Esophagus squamous epithelium (tissue), 4 donors: ENCODE data around the gene CTSL.

Experiments used
- POLR2A ChIP-seq, 4 donors: fragments of 450-650 bp; IDR thresholded peaks; one replicate each; pipeline ENCODE4 v1.6.1; 2017; ENCODE audit warnings: antibody characterized with exemption in 4 of 4, mild to moderate bottlenecking in 4 of 4, moderate library complexity in 3 of 4
- TF ChIP-seq, protein P1 (sequence below), 6 experiments: fragments of 450-650 bp in 4 of 6; fragments of 200-600 bp in 2 of 6; sonication (generic) in 2 of 6; IDR thresholded peaks; one replicate each; pipeline ENCODE4 v1.5.1; 2016 to 2019; ENCODE audit warnings: antibody characterized with exemption in 6 of 6, mild to moderate bottlenecking in 4 of 6, moderate library complexity in 4 of 6

DNA sequence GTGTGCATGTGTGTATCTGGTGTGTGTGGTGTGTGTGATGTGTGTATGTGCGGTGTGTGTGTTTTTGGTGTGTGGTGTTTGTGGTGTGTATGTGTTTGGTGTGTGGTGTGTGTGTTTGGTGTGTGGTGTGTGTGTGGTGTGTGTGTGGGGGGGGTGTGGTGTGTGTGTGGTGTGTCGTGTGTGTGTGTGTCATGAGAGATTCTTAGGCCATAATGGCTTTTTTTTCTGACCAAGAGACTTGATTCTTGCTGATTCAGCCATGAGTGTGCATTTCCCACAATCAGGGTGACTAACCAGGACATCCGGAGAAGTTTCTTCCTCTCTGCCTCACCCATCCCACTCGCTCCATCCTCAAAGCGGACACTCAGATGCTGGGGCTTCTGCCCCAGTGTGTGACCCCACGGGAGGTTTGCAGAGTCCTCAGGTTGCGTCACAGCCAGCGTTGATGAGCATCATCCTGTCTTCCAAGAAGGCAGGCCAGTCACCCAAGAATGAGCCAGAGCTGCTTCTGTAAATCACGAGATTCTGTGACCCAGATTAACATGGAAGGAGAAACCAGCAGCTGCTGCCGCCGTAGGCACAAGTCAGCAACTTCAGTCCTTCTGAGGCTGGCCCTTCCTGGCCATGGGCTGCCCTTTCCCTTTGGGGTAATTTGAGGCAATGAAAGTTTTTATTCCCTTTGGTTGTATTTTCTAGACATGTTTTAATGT is 12.5 kb upstream of the CTSL start:
- no peak for TF ChIP-seq POLR2A (IDR thresholded peaks at IDR 0.05)
- TF ChIP-seq, protein P1, sequence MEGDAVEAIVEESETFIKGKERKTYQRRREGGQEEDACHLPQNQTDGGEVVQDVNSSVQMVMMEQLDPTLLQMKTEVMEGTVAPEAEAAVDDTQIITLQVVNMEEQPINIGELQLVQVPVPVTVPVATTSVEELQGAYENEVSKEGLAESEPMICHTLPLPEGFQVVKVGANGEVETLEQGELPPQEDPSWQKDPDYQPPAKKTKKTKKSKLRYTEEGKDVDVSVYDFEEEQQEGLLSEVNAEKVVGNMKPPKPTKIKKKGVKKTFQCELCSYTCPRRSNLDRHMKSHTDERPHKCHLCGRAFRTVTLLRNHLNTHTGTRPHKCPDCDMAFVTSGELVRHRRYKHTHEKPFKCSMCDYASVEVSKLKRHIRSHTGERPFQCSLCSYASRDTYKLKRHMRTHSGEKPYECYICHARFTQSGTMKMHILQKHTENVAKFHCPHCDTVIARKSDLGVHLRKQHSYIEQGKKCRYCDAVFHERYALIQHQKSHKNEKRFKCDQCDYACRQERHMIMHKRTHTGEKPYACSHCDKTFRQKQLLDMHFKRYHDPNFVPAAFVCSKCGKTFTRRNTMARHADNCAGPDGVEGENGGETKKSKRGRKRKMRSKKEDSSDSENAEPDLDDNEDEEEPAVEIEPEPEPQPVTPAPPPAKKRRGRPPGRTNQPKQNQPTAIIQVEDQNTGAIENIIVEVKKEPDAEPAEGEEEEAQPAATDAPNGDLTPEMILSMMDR (IDR thresholded peaks at IDR 0.05), result no peak
